A673 (cell line): Measurements from ENCODE around the gene SCN4B. TPM values are rescaled to one million over a fixed set of nuclear protein-coding genes. Genes with fewer than 3 reads are reported as not detected.

ENCODE experiments used
- BruUV-seq: library from RNA; stranded (reverse); fragments of 400-500 nt; replicated peaks from 2 replicates; lab custom pipeline; 2021; lab: Mats Ljungman, UMichigan
- CTCF ChIA-PET: fragments of 300-600 bp; sonication (Branson Sonifier 250); formaldehyde crosslinking; loops from one replicate; lab custom pipeline; 2022; ENCODE audit warnings: antibody characterized with exemption; lab: Charles Lee
- POLR2A ChIA-PET: fragments of 300-600 bp; sonication (Branson Sonifier 250); formaldehyde crosslinking; loops from one replicate; lab custom pipeline; 2022; ENCODE audit warnings: antibody characterized with exemption; ENCODE audit not compliant: low non-redundant PET; lab: Charles Lee
- DNase-seq: peaks from one replicate; pipeline ENCODE4 v3.0.0-alpha.2; 2015; ENCODE audit warnings: low spot score
- H3K27ac ChIP-seq: fragments of 200-600 bp; sonication (generic); 2 replicates; pipeline ENCODE4 v1.5.1; 2016; ENCODE audit warnings: mixed run types, low read depth, mild to moderate bottlenecking, mixed read lengths, antibody characterized with exemption, low read length; ENCODE audit not compliant: poor library complexity, severe bottlenecking
- H3K27me3 ChIP-seq: fragments of 200-600 bp; sonication (generic); replicated peaks from 2 replicates; pipeline ENCODE4 v1.6.1; 2017; ENCODE audit warnings: mixed run types, low read depth, mild to moderate bottlenecking, mixed read lengths, antibody characterized with exemption, low read length; ENCODE audit not compliant: insufficient read depth, poor library complexity
- H3K36me3 ChIP-seq: fragments of 200-600 bp; sonication (generic); 2 replicates; pipeline ENCODE4 v1.6.1; 2016; ENCODE audit warnings: mixed run types, mild to moderate bottlenecking, mixed read lengths, antibody characterized with exemption, low read length; ENCODE audit not compliant: insufficient read depth, poor library complexity, severe bottlenecking
- H3K4me1 ChIP-seq: fragments of 200-600 bp; sonication (generic); 2 replicates; pipeline ENCODE4 v1.6.1; 2017; ENCODE audit warnings: mixed run types, mild to moderate bottlenecking, mixed read lengths, antibody characterized with exemption, low read length; ENCODE audit not compliant: insufficient read depth, poor library complexity, severe bottlenecking
- H3K4me3 ChIP-seq: fragments of 200-600 bp; sonication (generic); 2 replicates; pipeline ENCODE4 v1.5.1; 2016; ENCODE audit warnings: low read depth, mixed run types, mild to moderate bottlenecking, mixed read lengths, low read length; ENCODE audit not compliant: poor library complexity, severe bottlenecking
- H3K9me3 ChIP-seq: fragments of 200-600 bp; sonication (generic); 2 replicates; pipeline ENCODE4 v1.6.1; 2016; ENCODE audit warnings: mixed run types, low read depth, mild to moderate bottlenecking, mixed read lengths, antibody characterized with exemption, low read length; ENCODE audit not compliant: poor library complexity, severe bottlenecking
- CTCF ChIP-seq: fragments of 300-800, 200-600 bp; sonication (generic); conservative IDR thresholded peaks from 2 replicates; pipeline ENCODE4 v1.5.1; 2017; ENCODE audit warnings: low read depth, mild to moderate bottlenecking, antibody characterized with exemption, low read length, moderate library complexity, mixed read lengths
- EZH2 ChIP-seq: fragments of 200-600 bp; sonication (generic); IDR thresholded peaks from 2 replicates; pipeline ENCODE4 v1.6.1; 2017; ENCODE audit warnings: borderline replicate concordance, low read depth, mild to moderate bottlenecking, mixed read lengths, antibody characterized with exemption, low read length; ENCODE audit not compliant: poor library complexity, severe bottlenecking
- intact Hi-C: fragments of 100-400 bp; cut with micrococcal nuclease; formaldehyde crosslinking; loops from one replicate; pipeline ENCODE4 v1.10.0; 2022; ENCODE audit not compliant: unreplicated experiment
- total RNA-seq: library from RNA; stranded (reverse); gene quantifications from 2 replicates; pipeline ENCODE4 v1.2.3, GENCODE V29; 2021

Gene SCN4B
- total RNA-seq, 1 experiment from 2014 or later: 1.8 TPM

GRCh38 chr11:118106789-118107335 lies 45.8 kb downstream of the SCN4B start:
- H3K27ac ChIP-seq: no peak overlapping the region
- ChIA-PET POLR2A (no interaction called here), CTCF (no interaction called here)
- no peaks in the 10 kb centered on the region for H3K4me1 ChIP-seq
- no peaks in the 10 kb centered on the region for H3K36me3 ChIP-seq
- no peak for DNase-seq
- intact Hi-C loops: no loop called here
- no peak overlapping the region for H3K4me3 ChIP-seq
- H3K27me3 ChIP-seq: peaks cover 7% of the 10 kb centered on the region
- no peaks in the 10 kb centered on the region for H3K9me3 ChIP-seq
- TF ChIP-seq EZH2 (no peak), CTCF (no peak)
- BruUV-seq: no TSS peak

- Histone ChIP-seq H3K27ac (no peak overlapping the region), H3K4me3 (no peak overlapping the region), H3K9me3 (no peaks in the 10 kb centered on the region), H3K4me1 (no peaks in the 10 kb centered on the region), H3K27me3 (peaks cover 11% of the 10 kb centered on the region), H3K36me3 (no peaks in the 10 kb centered on the region)
- ChIA-PET CTCF (no interaction called here), POLR2A (no interaction called here)
- no peak for DNase-seq
- BruUV-seq: no TSS peak
- intact Hi-C loops: no loop called here
- no peak for TF ChIP-seq CTCF
- no peak for TF ChIP-seq EZH2
Measured at GRCh38 chr11:118105657-118106305, 46.8 kb downstream of the SCN4B start.

GRCh38 chr11:118104491-118104890 lies 48.1 kb downstream of the SCN4B start:
- H3K4me1 ChIP-seq: no peaks in the 10 kb centered on the region
- no TSS peak for BruUV-seq
- intact Hi-C loops: no loop called here
- no peaks in the 10 kb centered on the region for H3K9me3 ChIP-seq
- DNase-seq: no peak
- H3K27me3 ChIP-seq: peaks cover 20% of the 10 kb centered on the region
- no peak overlapping the region for H3K27ac ChIP-seq
- ChIA-PET POLR2A (no interaction called here), CTCF (no interaction called here)
- H3K36me3 ChIP-seq: no peaks in the 10 kb centered on the region
- H3K4me3 ChIP-seq: no peak overlapping the region
- TF ChIP-seq EZH2: no peak
- no peak for TF ChIP-seq CTCF
